ENCODE results near the gene LILRA6.
"Not testable (repeated sequence)": the region's sequence is repeated elsewhere in the genome, so short reads cannot be mapped to it uniquely, and the experiment has no call there.

LILRA6 gene

GRCh38 chr19:54262470-54262869, 19.9 kb upstream of the LILRA6 start:
- no peak for DNase-seq

- DNase-seq = no peak
These were observed 19.5 kb upstream of the LILRA6 start for GRCh38 chr19:54262066-54262465.

- no peak for DNase-seq
These were observed 14.5 kb upstream of the LILRA6 start, which contains the start of gene LILRB5 for GRCh38 chr19:54257116-54257480. Gene LILRB5, minus strand, starts transcription at chr19:54257273. Its CDS starts 80 bp downstream, at chr19:54257193.

- DNase-seq = no peak
These were observed 13.9 kb upstream of the LILRA6 start for GRCh38 chr19:54256250-54257115.

- DNase-seq = no peak
These were observed 12.7 kb upstream of the LILRA6 start for GRCh38 chr19:54255105-54255775.

GRCh38 chr19:54254195-54254906, 11.8 kb upstream of the LILRA6 start:
- DNase-seq = no peak

- DNase-seq = no peak
These were observed 11.0 kb upstream of the LILRA6 start for GRCh38 chr19:54253331-54254194.

GRCh38 chr19:54252845-54253244, 10.3 kb upstream of the LILRA6 start:
- DNase-seq = no peak

GRCh38 chr19:54252243-54252642, 9.7 kb upstream of the LILRA6 start:
- no peak for DNase-seq

- no peak for DNase-seq
These were observed 5.5 kb upstream of the LILRA6 start for GRCh38 chr19:54248016-54248601.

- DNase-seq = no peak
These were observed 4.7 kb upstream of the LILRA6 start for GRCh38 chr19:54247106-54247930.

- DNase-seq = no peak
These were observed 3.3 kb upstream of the LILRA6 start for GRCh38 chr19:54245936-54246335.

GRCh38 chr19:54243809-54244208, 1.2 kb upstream of the LILRA6 start:
- not testable (repeated sequence) for DNase-seq

- not testable (repeated sequence) for DNase-seq
These were observed 356 bp downstream of the LILRA6 start for GRCh38 chr19:54242234-54242633.

GRCh38 chr19:54240372-54241336, 1.9 kb downstream of the LILRA6 start:
- not testable (repeated sequence) for DNase-seq

GRCh38 chr19:54239491-54240371, 2.9 kb downstream of the LILRA6 start:
- not testable (repeated sequence) for DNase-seq

GRCh38 chr19:54233941-54234340, 8.6 kb downstream of the LILRA6 start:
- no peak for DNase-seq

- peak; percentile 78 for DNase-seq
These were observed 11.3 kb downstream of the LILRA6 start for GRCh38 chr19:54231077-54231931.
